PC-3 (cell line): ENCODE data around the gene INF2. TPM values are rescaled to one million over a fixed set of nuclear protein-coding genes. Genes with fewer than 3 reads are reported as not detected.

ENCODE experiments used
- ATAC-seq: fragments of 200-7000 bp; cut with Tn5 transposase; 2 replicates; pipeline ENCODE4 v1.9.1; 2020; ENCODE audit warnings: mild to moderate bottlenecking, moderate library complexity
- BruUV-seq: library from RNA; stranded (reverse); fragments of 400-500 nt; replicated peaks from 2 replicates; lab custom pipeline; 2021; lab: Mats Ljungman, UMichigan
- CTCF ChIA-PET: fragments of 300-600 bp; sonication (Branson Sonifier 250); formaldehyde crosslinking; loops from one replicate; lab custom pipeline; 2022; ENCODE audit warnings: antibody characterized with exemption; lab: Charles Lee
- POLR2A ChIA-PET: fragments of 300-600 bp; sonication (Branson Sonifier 250); formaldehyde crosslinking; loops from one replicate; lab custom pipeline; 2022; ENCODE audit warnings: antibody characterized with exemption; ENCODE audit not compliant: unreplicated experiment; lab: Charles Lee
- DNase-seq: peaks from one replicate; pipeline ENCODE4 v3.0.0-alpha.2; 2015
- H2AFZ ChIP-seq: fragments of 300-600 bp; sonication (generic); 2 replicates; pipeline ENCODE4 v1.6.0; 2016; ENCODE audit warnings: antibody characterized with exemption, low read length
- H3F3A ChIP-seq: fragments of 300-600 bp; sonication (generic); one replicate; pipeline ENCODE4 v1.6.0; 2017; ENCODE audit warnings: antibody characterized with exemption, low read length, control low read depth, mild to moderate bottlenecking; ENCODE audit not compliant: unreplicated experiment
- H3K27ac ChIP-seq: fragments of 300-600 bp; sonication (generic); 2 replicates; pipeline ENCODE4 v1.5.1; 2016; ENCODE audit warnings: mild to moderate bottlenecking, low read length
- H3K27me3 ChIP-seq: fragments of 300-600 bp; sonication (generic); 2 replicates; pipeline ENCODE4 v1.6.1; 2016; ENCODE audit warnings: low read length, mixed read lengths
- H3K36me3 ChIP-seq: fragments of 300-600 bp; sonication (generic); 2 replicates; pipeline ENCODE4 v1.6.1; 2016; ENCODE audit warnings: low read depth, mixed run types, low read length, mixed read lengths
- H3K4me1 ChIP-seq: fragments of 300-600 bp; sonication (generic); 2 replicates; pipeline ENCODE4 v1.5.1; 2016; ENCODE audit warnings: low read length; ENCODE audit not compliant: insufficient read depth
- H3K4me2 ChIP-seq: fragments of 300-600 bp; sonication (generic); 2 replicates; pipeline ENCODE4 v1.6.0; 2016; ENCODE audit warnings: low read length
- H3K4me3 ChIP-seq: fragments of 300-600 bp; sonication (generic); 2 replicates; pipeline ENCODE4 v1.5.1; 2016; ENCODE audit warnings: mild to moderate bottlenecking, low read length, mixed read lengths
- H3K79me2 ChIP-seq: fragments of 300-600 bp; sonication (generic); 2 replicates; pipeline ENCODE4 v1.6.1; 2017; ENCODE audit warnings: low read length, mixed read lengths
- H3K9ac ChIP-seq: fragments of 300-600 bp; sonication (generic); 2 replicates; pipeline ENCODE4 v1.6.0; 2016; ENCODE audit warnings: mild to moderate bottlenecking, low read length
- H3K9me2 ChIP-seq: fragments of 300-600 bp; sonication (generic); replicated peaks from 2 replicates; pipeline ENCODE4 v1.6.1; 2016; ENCODE audit warnings: mixed run types, low read length, mixed read lengths
- H3K9me3 ChIP-seq: fragments of 300-600 bp; sonication (generic); 2 replicates; pipeline ENCODE4 v1.6.1; 2016; ENCODE audit warnings: low read length, mixed read lengths
- H4K20me1 ChIP-seq: fragments of 300-600 bp; sonication (generic); 2 replicates; pipeline ENCODE4 v1.6.1; 2016; ENCODE audit warnings: low read length, mixed read lengths
- CTCF ChIP-seq: fragments of 300-600 bp; sonication (generic); conservative IDR thresholded peaks from 2 replicates; pipeline ENCODE4 v1.5.1; 2017; ENCODE audit warnings: antibody characterized with exemption, low read depth, mild to moderate bottlenecking, low read length
- EZH2 ChIP-seq: fragments of 300-600 bp; sonication (generic); IDR thresholded peaks from one replicate; pipeline ENCODE4 v1.6.1; 2017; ENCODE audit warnings: antibody characterized with exemption, mild to moderate bottlenecking, low read length; ENCODE audit not compliant: unreplicated experiment
- EZH2phosphoT487 ChIP-seq: fragments of 300-600 bp; sonication (generic); IDR thresholded peaks from 2 replicates; pipeline ENCODE4 v1.6.1; 2018; ENCODE audit warnings: mild to moderate bottlenecking, antibody characterized with exemption, low read length, borderline replicate concordance
- intact Hi-C: fragments of 100-400 bp; cut with micrococcal nuclease; formaldehyde crosslinking; loops from 2 replicates; pipeline ENCODE4 v1.9.0; 2023
- total RNA-seq: library from RNA; depleted of rRNA; stranded (reverse); fragments of >200 nt; gene quantifications from 2 replicates; pipeline ENCODE4 v1.2.3, GENCODE V29; 2014

INF2 gene
- total RNA-seq, 1 experiment from 2014 or later, result 132 TPM

- Histone ChIP-seq H3K27me3 (no peaks in the 10 kb centered on the region), H3K9me3 (no peaks in the 10 kb centered on the region), H3K9me2 (no peaks in the 10 kb centered on the region), H3K9ac (no peak overlapping the region), H3K4me3 (no peak overlapping the region), H3K4me2 (no peak overlapping the region), H3K4me1 (peaks cover 7% of the 10 kb centered on the region), H2AFZ (no peak overlapping the region), H4K20me1 (no peaks in the 10 kb centered on the region), H3K27ac (no peak overlapping the region), H3F3A (no peaks in the 10 kb centered on the region), H3K36me3 (peaks cover 5% of the 10 kb centered on the region; the same call in 1 of the 2 replicates), H3K79me2 (no peaks in the 10 kb centered on the region)
- no peak for TF ChIP-seq CTCF
- TF ChIP-seq EZH2phosphoT487, result no peak
- TF ChIP-seq EZH2, result no peak
- DNase-seq (no peak), ATAC-seq (no peak)
- BruUV-seq, result no TSS peak
- POLR2A ChIA-PET, result no interaction called here
- CTCF ChIA-PET, result no interaction called here
- intact Hi-C loops, result no loop called here
Measured at GRCh38 chr14:104721505-104722431, 32.4 kb downstream of the INF2 start.

GRCh38 chr14:104722938-104723650 is 33.7 kb downstream of the INF2 start:
- Histone ChIP-seq H4K20me1 (no peaks in the 10 kb centered on the region), H3K27ac (no peak overlapping the region), H3K9me3 (no peaks in the 10 kb centered on the region), H3K4me1 (peaks cover 7% of the 10 kb centered on the region), H3F3A (no peaks in the 10 kb centered on the region), H3K9me2 (no peaks in the 10 kb centered on the region), H3K4me2 (peak overlapping the region; percentile 100), H3K4me3 (peak overlapping the region; percentile 78; the same call in 1 of the 2 replicates), H3K27me3 (no peaks in the 10 kb centered on the region), H3K79me2 (no peaks in the 10 kb centered on the region), H3K9ac (no peak overlapping the region), H2AFZ (no peak overlapping the region), H3K36me3 (peaks cover 5% of the 10 kb centered on the region; the same call in 1 of the 2 replicates)
- ChIA-PET POLR2A (no interaction called here), CTCF (no interaction called here)
- peak; percentile 6 for ATAC-seq
- DNase-seq, result no peak
- no TSS peak for BruUV-seq
- TF ChIP-seq EZH2phosphoT487 (no peak), CTCF (no peak), EZH2 (no peak)
- intact Hi-C loops, result no loop called here
